ENCODE measurements around the gene FBXO28. TPM values are rescaled to one million over a fixed set of nuclear protein-coding genes. Genes with fewer than 3 reads are reported as not detected.

FBXO28 gene
- total RNA-seq, 1 donor from 2014 or later, result 39.2 TPM

GRCh38 chr1:224090116-224090515 is 23.8 kb upstream of the FBXO28 start:
- no peak overlapping the region for H3K4me3 ChIP-seq (ENCODE audit: low read depth, low read length)
- H3K27me3 ChIP-seq (ENCODE audit: control insufficient read depth, insufficient read depth, low read length), result no peaks in the 10 kb centered on the region
- DNase-seq (ENCODE audit: low read depth), result no peak
- H3K36me3 ChIP-seq (ENCODE audit: control insufficient read depth, insufficient read depth, low read length), result no peaks in the 10 kb centered on the region
- no peak for TF ChIP-seq CTCF (IDR thresholded peaks at IDR 0.05; ENCODE audit: insufficient read depth, low read length, poor library complexity, severe bottlenecking)

- H3K27me3 ChIP-seq (ENCODE audit: control insufficient read depth, insufficient read depth, low read length), result no peaks in the 10 kb centered on the region
- H3K36me3 ChIP-seq (ENCODE audit: control insufficient read depth, insufficient read depth, low read length), result no peaks in the 10 kb centered on the region
- no peak for TF ChIP-seq CTCF (IDR thresholded peaks at IDR 0.05; ENCODE audit: insufficient read depth, low read length, poor library complexity, severe bottlenecking)
- no peak for DNase-seq (ENCODE audit: low read depth)
- no peak overlapping the region for H3K4me3 ChIP-seq (ENCODE audit: low read depth, low read length)
Observed at GRCh38 chr1:224092111-224092510, 21.8 kb upstream of the FBXO28 start.

DNA sequence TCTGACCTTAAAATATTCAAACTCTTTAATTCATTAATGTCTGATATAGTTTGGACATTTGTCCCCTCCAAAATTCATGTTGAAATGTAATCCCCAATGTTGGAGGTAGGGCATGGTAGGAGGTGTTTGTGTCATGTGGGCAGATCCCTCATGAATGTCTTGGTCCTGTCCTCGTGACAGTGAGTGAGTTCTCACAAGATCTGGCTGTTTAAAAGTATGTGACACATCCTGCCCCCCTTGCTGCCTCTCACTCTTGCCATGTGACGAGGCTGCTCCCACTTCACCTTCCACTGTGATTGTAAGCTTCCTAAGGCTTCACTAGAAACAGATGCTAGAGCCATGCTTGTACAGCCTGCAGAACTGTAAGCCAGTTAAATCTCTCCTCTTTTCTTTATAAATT is 21.3 kb upstream of the FBXO28 start:
- Histone ChIP-seq H3K36me3 (ENCODE audit: control insufficient read depth, insufficient read depth, low read length) (no peaks in the 10 kb centered on the region), H3K27me3 (ENCODE audit: control insufficient read depth, insufficient read depth, low read length) (no peaks in the 10 kb centered on the region), H3K4me3 (ENCODE audit: low read depth, low read length) (no peak overlapping the region)
- DNase-seq (ENCODE audit: low read depth), result no peak
- no peak for TF ChIP-seq CTCF (IDR thresholded peaks at IDR 0.05; ENCODE audit: insufficient read depth, low read length, poor library complexity, severe bottlenecking)

DNA sequence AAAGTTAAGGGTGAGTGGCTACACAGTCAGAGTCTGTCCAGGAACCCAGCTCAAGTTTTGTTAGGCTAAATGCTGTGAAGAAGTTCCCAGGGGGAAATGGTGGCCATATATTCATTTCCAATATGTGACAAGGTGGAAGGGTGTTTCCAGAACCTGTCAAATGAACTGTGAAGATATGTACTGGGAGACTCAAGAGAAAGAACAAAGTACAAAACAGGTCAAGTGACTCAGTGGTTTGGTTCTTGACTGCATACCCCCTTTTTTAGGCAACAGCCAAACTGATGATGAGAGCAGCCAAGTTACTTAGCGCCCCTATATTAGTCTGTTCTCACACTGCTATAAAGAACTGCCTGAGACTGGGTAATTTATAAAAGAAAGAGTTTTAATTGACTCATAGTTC is 18.6 kb upstream of the FBXO28 start:
- H3K4me3 ChIP-seq (ENCODE audit: low read depth, low read length), result no peak overlapping the region
- H3K36me3 ChIP-seq (ENCODE audit: control insufficient read depth, insufficient read depth, low read length), result no peaks in the 10 kb centered on the region
- no peak for DNase-seq (ENCODE audit: low read depth)
- no peaks in the 10 kb centered on the region for H3K27me3 ChIP-seq (ENCODE audit: control insufficient read depth, insufficient read depth, low read length)
- TF ChIP-seq CTCF (IDR thresholded peaks at IDR 0.05; ENCODE audit: insufficient read depth, low read length, poor library complexity, severe bottlenecking), result no peak

- H3K4me3 ChIP-seq (ENCODE audit: low read depth, low read length), result no peak overlapping the region
- H3K36me3 ChIP-seq (ENCODE audit: control insufficient read depth, insufficient read depth, low read length), result no peaks in the 10 kb centered on the region
- no peak for DNase-seq (ENCODE audit: low read depth)
- H3K27me3 ChIP-seq (ENCODE audit: control insufficient read depth, insufficient read depth, low read length), result no peaks in the 10 kb centered on the region
- TF ChIP-seq CTCF (IDR thresholded peaks at IDR 0.05; ENCODE audit: insufficient read depth, low read length, poor library complexity, severe bottlenecking), result no peak
Observed at GRCh38 chr1:224095867-224096266, 18.0 kb upstream of the FBXO28 start.

DNA sequence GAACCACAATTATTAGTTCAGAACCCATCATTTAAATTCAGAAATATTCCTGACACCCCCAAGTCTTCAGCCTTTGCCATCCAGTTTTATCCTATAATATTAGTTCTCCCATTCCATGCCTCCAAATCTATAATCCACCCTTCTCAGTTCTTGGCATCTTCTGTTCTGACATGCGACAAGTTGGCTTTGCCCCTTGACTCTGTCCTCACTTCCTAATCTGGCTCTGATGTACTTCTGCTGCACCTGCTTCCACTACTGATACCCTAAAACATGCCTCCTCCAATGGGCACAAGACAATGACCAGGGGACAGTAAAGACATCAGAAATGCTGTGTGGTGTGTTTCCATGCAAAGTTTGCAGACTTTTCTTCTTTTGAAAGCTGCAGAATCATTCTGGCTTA is 17.1 kb upstream of the FBXO28 start:
- no peaks in the 10 kb centered on the region for H3K36me3 ChIP-seq (ENCODE audit: control insufficient read depth, insufficient read depth, low read length)
- no peak overlapping the region for H3K4me3 ChIP-seq (ENCODE audit: low read depth, low read length)
- H3K27me3 ChIP-seq (ENCODE audit: control insufficient read depth, insufficient read depth, low read length), result no peaks in the 10 kb centered on the region
- no peak for TF ChIP-seq CTCF (IDR thresholded peaks at IDR 0.05; ENCODE audit: insufficient read depth, low read length, poor library complexity, severe bottlenecking)
- no peak for DNase-seq (ENCODE audit: low read depth)
